ENCODE results near the gene MGAT4D.

- no peak for TF ChIP-seq CTCF (IDR thresholded peaks at IDR 0.05)
- TF ChIP-seq POLR2A (IDR thresholded peaks at IDR 0.05) = no peak
Observed at GRCh38 chr4:140497405-140497746, 717 bp downstream of the MGAT4D start.
